Measurements from ENCODE around the gene VAV2.

- TF ChIP-seq CTCF (IDR thresholded peaks at IDR 0.05): no peak
- no peak for TF ChIP-seq POLR2A (IDR thresholded peaks at IDR 0.05; ENCODE audit: low read depth)
- no peak for TF ChIP-seq EP300 (IDR thresholded peaks at IDR 0.05)
- no peak for TF ChIP-seq POLR2AphosphoS5 (IDR thresholded peaks at IDR 0.05)
Measured at GRCh38 chr9:134024214-134024792, 32.2 kb upstream of the VAV2 start.

Measured in esophagus muscularis mucosa (tissue), 4 donors.